MM.1S (cell line): ENCODE data around the gene SRC.

Experiments used
- DNase-seq: peaks from one replicate; pipeline ENCODE4 v3.0.0-alpha.2; 2015
- H2AFZ ChIP-seq: fragments of 300-600 bp; sonication (generic); 2 replicates; pipeline ENCODE4 v1.6.0; 2016; ENCODE audit warnings: antibody characterized with exemption, low read length
- H3F3A ChIP-seq: fragments of 300-600 bp; sonication (generic); 2 replicates; pipeline ENCODE4 v1.6.1; 2016; ENCODE audit warnings: mild to moderate bottlenecking, antibody characterized with exemption, low read length, moderate library complexity, mixed read lengths; ENCODE audit not compliant: insufficient read depth
- H3K27ac ChIP-seq: fragments of 300-600 bp; sonication (generic); 2 replicates; pipeline ENCODE4 v1.5.1; 2016; ENCODE audit warnings: mild to moderate bottlenecking, low read length
- H3K27me3 ChIP-seq: fragments of 300-600 bp; sonication (generic); replicated peaks from 2 replicates; pipeline ENCODE4 v1.6.0; 2016; ENCODE audit warnings: low read length; ENCODE audit not compliant: insufficient read depth
- H3K36me3 ChIP-seq: fragments of 300-600 bp; sonication (generic); replicated peaks from 2 replicates; pipeline ENCODE4 v1.6.1; 2016; ENCODE audit warnings: mild to moderate bottlenecking, low read length, mixed read lengths; ENCODE audit not compliant: insufficient read depth
- H3K4me1 ChIP-seq: fragments of 300-600 bp; sonication (generic); 2 replicates; pipeline ENCODE4 v1.6.1; 2016; ENCODE audit warnings: low read length, mixed read lengths
- H3K4me2 ChIP-seq: fragments of 300-600 bp; sonication (generic); 2 replicates; pipeline ENCODE4 v1.6.0; 2016; ENCODE audit warnings: low read depth, low read length
- H3K4me3 ChIP-seq: fragments of 300-600 bp; sonication (generic); 2 replicates; pipeline ENCODE4 v1.5.1; 2016; ENCODE audit warnings: low read length, mixed read lengths
- H3K79me2 ChIP-seq: fragments of 300-600 bp; sonication (generic); 2 replicates; pipeline ENCODE4 v1.6.1; 2016; ENCODE audit warnings: mixed run types, low read length, mixed read lengths
- H3K9ac ChIP-seq: fragments of 300-600 bp; sonication (generic); 2 replicates; pipeline ENCODE4 v1.6.1; 2016; ENCODE audit warnings: low read length, mixed read lengths
- H3K9me2 ChIP-seq: fragments of 300-600 bp; sonication (generic); replicated peaks from 2 replicates; pipeline ENCODE4 v1.6.1; 2016; ENCODE audit warnings: mild to moderate bottlenecking, low read length, mixed read lengths; ENCODE audit not compliant: insufficient read depth
- H3K9me3 ChIP-seq: fragments of 300-600 bp; sonication (generic); replicated peaks from 2 replicates; pipeline ENCODE4 v1.6.1; 2016; ENCODE audit warnings: mild to moderate bottlenecking, low read length, mixed read lengths; ENCODE audit not compliant: insufficient read depth
- H4K20me1 ChIP-seq: fragments of 300-600 bp; sonication (generic); 2 replicates; pipeline ENCODE4 v1.6.1; 2016; ENCODE audit warnings: mild to moderate bottlenecking, low read length, moderate library complexity, mixed read lengths; ENCODE audit not compliant: insufficient read depth
- CTCF ChIP-seq: fragments of 300-600 bp; sonication (generic); IDR thresholded peaks from 2 replicates; pipeline ENCODE4 v1.5.1; 2016; ENCODE audit warnings: antibody characterized with exemption, low read length, mixed read lengths
- EZH2 ChIP-seq: fragments of 300-600 bp; sonication (generic); optimal IDR thresholded peaks from 2 replicates; pipeline ENCODE3; 2017; ENCODE audit warnings: low read depth, mild to moderate bottlenecking, antibody characterized with exemption, low read length, mixed read lengths
- EZH2phosphoT487 ChIP-seq: fragments of 300-600 bp; sonication (generic); IDR thresholded peaks from 2 replicates; pipeline ENCODE4 v1.6.1; 2018; ENCODE audit warnings: antibody characterized with exemption, low read length

The SRC gene

GRCh38 chr20:37395921-37396415 is 50.0 kb downstream of the SRC start:
- Histone ChIP-seq H3K4me2 (no peak overlapping the region), H3K27me3 (no peaks in the 10 kb centered on the region), H3K4me3 (no peak overlapping the region), H3K79me2 (no peaks in the 10 kb centered on the region), H2AFZ (no peak overlapping the region), H4K20me1 (no peaks in the 10 kb centered on the region), H3K4me1 (no peaks in the 10 kb centered on the region), H3K9ac (no peak overlapping the region), H3K27ac (no peak overlapping the region), H3K9me2 (no peaks in the 10 kb centered on the region), H3K36me3 (no peaks in the 10 kb centered on the region), H3F3A (no peaks in the 10 kb centered on the region), H3K9me3 (no peaks in the 10 kb centered on the region)
- TF ChIP-seq EZH2, result no peak
- no peak for TF ChIP-seq CTCF
- no peak for TF ChIP-seq EZH2phosphoT487
- DNase-seq, result no peak

- no peak overlapping the region for H3K9ac ChIP-seq
- no peak overlapping the region for H3K4me3 ChIP-seq
- no peak overlapping the region for H3K27ac ChIP-seq
- H3K4me2 ChIP-seq, result no peak overlapping the region
- H3F3A ChIP-seq, result no peaks in the 10 kb centered on the region
- no peak for DNase-seq
- no peaks in the 10 kb centered on the region for H3K9me2 ChIP-seq
- no peaks in the 10 kb centered on the region for H3K79me2 ChIP-seq
- no peaks in the 10 kb centered on the region for H3K9me3 ChIP-seq
- no peaks in the 10 kb centered on the region for H3K27me3 ChIP-seq
- TF ChIP-seq EZH2phosphoT487, result no peak
- TF ChIP-seq CTCF, result no peak
- TF ChIP-seq EZH2, result no peak
- H3K4me1 ChIP-seq, result no peaks in the 10 kb centered on the region
- no peaks in the 10 kb centered on the region for H3K36me3 ChIP-seq
- no peaks in the 10 kb centered on the region for H4K20me1 ChIP-seq
- no peak overlapping the region for H2AFZ ChIP-seq
These were observed 50.6 kb downstream of the SRC start for GRCh38 chr20:37396416-37397075.

GRCh38 chr20:37397076-37397953 is 51.4 kb downstream of the SRC start:
- H3F3A ChIP-seq, result no peaks in the 10 kb centered on the region
- no peak overlapping the region for H3K4me3 ChIP-seq
- DNase-seq, result no peak
- no peaks in the 10 kb centered on the region for H3K36me3 ChIP-seq
- H3K79me2 ChIP-seq, result no peaks in the 10 kb centered on the region
- no peak overlapping the region for H3K27ac ChIP-seq
- H4K20me1 ChIP-seq, result no peaks in the 10 kb centered on the region
- H3K4me2 ChIP-seq, result no peak overlapping the region
- TF ChIP-seq CTCF, result no peak
- no peak for TF ChIP-seq EZH2phosphoT487
- TF ChIP-seq EZH2, result no peak
- H3K27me3 ChIP-seq, result no peaks in the 10 kb centered on the region
- no peak overlapping the region for H2AFZ ChIP-seq
- no peaks in the 10 kb centered on the region for H3K9me2 ChIP-seq
- H3K4me1 ChIP-seq, result no peaks in the 10 kb centered on the region
- H3K9ac ChIP-seq, result no peak overlapping the region
- no peaks in the 10 kb centered on the region for H3K9me3 ChIP-seq
